Stimulated activated CD8-positive, alpha-beta memory T cell treated with anti-CD3 and anti-CD28 coated beads, Interleukin-7, amount 100 ng/mL, for 4 hours (primary cell): ENCODE data around the gene ZNF254.
A peak's percentile ranks its signal among the peaks of the same experiment; 100 is the strongest.
"Not testable (repeated sequence)": the region's sequence is repeated elsewhere in the genome, so short reads cannot be mapped to it uniquely, and the experiment has no call there.

Experiments
- DNase-seq, 2 donors: peaks; one replicate each; pipeline ENCODE4 v3.0.0-alpha.2; 2020; ENCODE audit warnings: low read depth in 2 of 2

The ZNF254 gene

GRCh38 chr19:24086974-24087595 is at the start of gene ZNF254:
Gene ZNF254 (plus strand): TSS chr19:24087187. CDS start chr19:24087308, 121 bp downstream.
- peak; percentile 62 to 69 for DNase-seq

GRCh38 chr19:24040621-24041020 is 46.4 kb upstream of the ZNF254 start:
- DNase-seq = no peak

GRCh38 chr19:24041326-24041725 is 45.7 kb upstream of the ZNF254 start:
- DNase-seq = not testable (repeated sequence)

- no peak for DNase-seq
These were observed 40.4 kb upstream of the ZNF254 start for GRCh38 chr19:24046550-24046949.

GRCh38 chr19:24048261-24048660 is 38.7 kb upstream of the ZNF254 start:
- DNase-seq = no peak

GRCh38 chr19:24049537-24049936 is 37.5 kb upstream of the ZNF254 start:
- no peak for DNase-seq

- DNase-seq = no peak
These were observed 35.5 kb upstream of the ZNF254 start for GRCh38 chr19:24051516-24051915.

GRCh38 chr19:24052811-24053210 is 34.2 kb upstream of the ZNF254 start:
- no peak for DNase-seq

GRCh38 chr19:24053601-24054000 is 33.4 kb upstream of the ZNF254 start:
- DNase-seq = no peak

- no peak for DNase-seq
These were observed 32.7 kb upstream of the ZNF254 start for GRCh38 chr19:24054044-24054935.

- no peak for DNase-seq
These were observed 31.4 kb upstream of the ZNF254 start for GRCh38 chr19:24055548-24055947.

GRCh38 chr19:24057144-24057543 is 29.8 kb upstream of the ZNF254 start:
- no peak for DNase-seq

- DNase-seq = no peak
These were observed 27.3 kb upstream of the ZNF254 start for GRCh38 chr19:24059563-24060295.

GRCh38 chr19:24060687-24061356 is 26.2 kb upstream of the ZNF254 start:
- no peak for DNase-seq

- DNase-seq = no peak
These were observed 24.8 kb upstream of the ZNF254 start for GRCh38 chr19:24062190-24062589.

- DNase-seq = no peak
These were observed 23.7 kb upstream of the ZNF254 start for GRCh38 chr19:24063295-24063694.

GRCh38 chr19:24064175-24064574 is 22.8 kb upstream of the ZNF254 start:
- DNase-seq = no peak

- DNase-seq = no peak
These were observed 21.7 kb upstream of the ZNF254 start for GRCh38 chr19:24065243-24065642.

- DNase-seq = no peak
These were observed 21.0 kb upstream of the ZNF254 start for GRCh38 chr19:24065865-24066604.

GRCh38 chr19:24069905-24070657 is 16.9 kb upstream of the ZNF254 start:
- no peak for DNase-seq
